GM18499 (cell line): ENCODE measurements around the gene OTOG.

ENCODE experiments used
- ATAC-seq: cut with Tn5 transposase; IDR thresholded peaks from one replicate; pipeline ENCODE4 v1.9.1; 2021; ENCODE audit warnings: moderate number of reproducible peaks; ENCODE audit not compliant: insufficient read depth, unreplicated experiment

The OTOG gene

DNA sequence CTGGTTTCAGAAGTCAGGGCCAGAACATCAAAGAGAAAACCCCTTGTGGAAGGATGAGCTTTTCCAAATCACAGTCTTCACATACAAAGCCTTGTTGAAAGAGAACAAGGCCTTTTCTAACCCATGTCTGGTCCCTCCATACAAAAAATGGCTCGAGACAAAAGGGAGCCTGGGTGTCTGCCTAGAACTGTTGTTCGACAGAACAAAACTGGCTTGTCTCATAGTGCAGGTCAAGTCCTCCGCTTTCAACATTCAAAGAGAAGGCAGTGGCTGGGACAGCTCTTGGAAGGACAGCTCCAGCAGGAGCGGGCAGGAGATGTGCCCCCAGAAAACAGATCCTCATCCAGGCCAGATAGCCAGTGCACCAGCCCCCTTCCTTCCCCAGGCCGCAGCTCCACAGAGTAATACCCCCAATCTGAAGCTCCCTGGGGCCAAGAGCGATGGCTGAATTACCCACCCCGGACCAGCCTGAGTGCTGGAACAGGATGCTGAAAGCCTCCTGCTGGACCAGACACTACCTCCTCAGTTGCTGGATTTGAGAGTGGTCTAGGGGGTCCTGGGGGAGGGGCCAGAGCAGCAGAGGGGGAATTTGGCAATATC is 30.4 kb upstream of the OTOG start:
- no peak for ATAC-seq

DNA sequence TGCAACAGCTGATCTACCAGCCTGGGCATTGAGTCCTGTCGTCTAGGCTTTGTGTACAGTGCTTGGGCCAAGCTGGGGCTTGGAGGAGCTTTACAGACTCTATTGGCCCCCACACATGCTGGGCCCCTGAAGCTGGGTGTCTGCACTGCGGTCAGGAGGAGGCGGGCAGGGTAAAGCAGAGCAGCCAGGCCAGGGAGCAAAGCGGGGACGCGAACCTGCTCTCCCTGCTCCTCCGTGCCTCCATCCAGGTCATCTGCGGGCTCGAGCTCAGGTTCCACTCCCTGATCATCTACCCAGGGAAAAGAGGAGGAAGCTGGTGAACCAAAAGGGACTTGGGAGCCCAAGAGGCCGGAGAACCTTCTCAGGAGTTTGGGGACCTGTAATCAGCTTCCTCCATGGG is 29.9 kb upstream of the OTOG start:
- no peak for ATAC-seq

DNA sequence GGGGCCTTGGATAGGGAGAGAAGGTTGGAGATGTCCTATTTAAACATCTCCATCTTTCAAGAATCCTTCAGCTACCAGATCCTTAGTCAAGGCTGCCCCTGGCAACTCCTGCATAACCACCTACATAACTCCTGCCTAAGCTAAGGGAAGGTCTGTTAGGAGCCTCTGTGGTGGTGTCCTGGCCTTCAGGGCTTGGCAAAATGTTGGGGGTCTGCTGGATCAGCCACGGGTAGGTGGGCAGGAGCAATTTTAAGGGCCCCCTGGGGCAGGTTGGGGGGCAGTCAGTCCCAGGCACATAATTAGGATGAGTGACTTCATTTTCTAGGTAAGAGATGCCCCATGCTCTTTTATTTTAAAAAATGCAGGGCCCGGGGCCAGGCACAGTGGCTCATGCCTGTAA is 28.7 kb upstream of the OTOG start:
- no peak for ATAC-seq

DNA sequence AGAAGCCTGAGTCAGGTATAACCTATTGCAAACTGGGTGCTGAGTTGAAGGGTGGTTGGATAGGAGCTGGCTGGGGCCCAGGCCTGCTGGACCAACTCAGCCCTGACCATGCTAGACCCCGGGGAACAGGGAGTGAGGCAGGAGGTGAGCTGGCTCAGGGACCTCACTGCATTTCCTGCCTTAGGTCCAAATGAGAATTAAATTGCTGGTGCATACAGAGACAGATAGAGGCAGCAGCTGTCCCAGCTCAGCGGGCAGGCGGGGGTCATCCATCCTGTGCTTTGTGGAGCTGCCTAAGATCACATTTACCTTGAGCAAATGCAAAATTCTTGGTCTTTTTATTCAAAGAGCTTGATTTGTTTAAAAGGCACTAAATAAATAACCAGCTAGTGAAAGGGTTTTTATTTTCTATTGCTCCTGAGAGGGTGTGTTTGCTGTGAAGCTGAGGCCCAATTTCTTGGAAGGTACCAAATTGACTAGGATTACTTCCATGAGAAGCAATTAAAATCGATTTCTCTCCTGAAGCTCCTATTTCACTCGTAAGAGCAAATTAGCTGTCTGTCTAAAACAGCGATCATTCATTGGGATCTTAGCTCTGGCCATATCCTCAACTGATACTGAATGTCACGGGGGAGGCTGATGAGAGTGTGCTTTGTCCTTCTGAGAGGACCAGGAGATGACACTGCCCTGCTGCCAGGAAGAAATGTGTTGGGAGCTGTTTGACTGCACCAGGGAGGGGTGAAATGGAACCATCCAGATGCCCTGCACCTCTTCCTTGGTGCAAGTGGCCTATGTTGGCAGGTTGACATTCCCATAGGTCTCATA is 27.8 kb upstream of the OTOG start:
- ATAC-seq: no peak

DNA sequence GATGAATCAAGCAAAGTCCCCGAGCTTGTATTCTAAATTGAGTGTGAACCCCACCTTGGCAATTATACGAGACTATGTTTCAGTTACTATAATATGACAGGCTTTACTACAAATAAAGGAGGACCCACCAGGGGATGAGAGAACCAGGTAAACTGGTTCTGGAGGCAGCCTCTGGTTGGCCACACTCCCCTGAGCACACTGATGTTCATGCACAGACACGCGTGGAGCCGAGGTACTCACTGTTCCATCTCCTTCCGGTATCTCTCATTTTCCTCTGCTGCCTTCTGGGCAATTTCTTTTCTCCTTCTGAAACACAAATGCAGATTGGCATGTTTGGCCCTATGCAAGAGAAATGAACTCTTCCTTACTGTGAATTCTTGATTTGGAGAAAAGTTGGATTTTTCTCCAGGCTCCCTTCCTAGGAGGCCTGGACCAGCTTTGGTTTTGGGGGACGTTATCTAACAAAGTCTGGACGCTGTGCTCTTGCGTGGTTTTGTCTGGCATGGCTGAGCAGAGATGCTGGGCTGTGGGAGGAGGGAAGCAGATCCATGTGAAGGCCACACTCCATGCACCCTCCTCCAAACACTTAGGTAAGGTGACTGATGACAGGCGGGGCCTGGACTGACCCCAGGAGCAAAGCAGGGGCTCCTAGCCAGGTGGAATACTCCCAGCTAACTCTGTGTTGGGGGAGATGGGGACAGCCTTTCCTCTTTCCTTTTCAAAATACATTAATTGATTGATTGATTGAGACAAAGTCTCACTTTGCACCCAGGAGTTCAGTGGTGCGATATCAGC is 25.8 kb upstream of the OTOG start:
- no peak for ATAC-seq

DNA sequence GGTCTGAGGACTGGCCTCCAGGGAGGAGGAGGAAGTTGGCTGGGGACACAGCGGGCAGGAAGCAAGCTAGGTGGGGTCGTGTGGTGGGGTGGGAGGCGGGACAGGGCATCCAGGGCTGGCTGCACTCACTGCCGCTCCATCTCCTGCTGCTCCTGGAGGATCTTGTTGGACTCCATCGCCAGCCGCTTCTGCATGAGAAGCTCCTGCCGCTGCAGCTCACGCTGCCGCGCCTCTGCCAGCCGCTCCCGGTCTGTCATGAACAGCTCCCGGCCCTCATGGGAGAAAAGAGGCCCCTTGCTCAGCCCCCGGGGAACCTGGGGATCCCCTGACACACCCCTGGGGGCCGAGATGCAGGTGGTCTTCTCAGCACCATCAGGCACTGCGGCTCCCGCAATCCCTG is 24.4 kb upstream of the OTOG start:
- ATAC-seq: no peak

DNA sequence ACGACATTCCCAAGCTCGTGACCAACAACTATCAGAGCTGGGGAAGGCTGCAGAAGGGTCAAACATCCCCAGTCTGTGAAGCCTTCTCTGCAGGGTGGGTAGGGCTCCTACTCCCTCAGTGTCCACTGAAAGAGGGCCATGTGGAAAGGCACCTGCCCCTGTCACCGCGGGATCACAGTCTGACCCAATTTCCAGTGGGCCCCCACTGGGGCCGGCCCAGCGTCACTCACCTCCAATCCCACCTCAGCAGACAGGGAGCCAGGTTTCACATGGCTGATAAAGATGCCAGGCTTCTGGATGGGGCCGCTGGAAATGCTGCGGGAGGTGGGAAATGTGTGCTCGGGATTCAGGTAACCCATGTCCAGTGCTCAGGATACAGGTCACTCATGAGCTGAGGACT is 22.8 kb upstream of the OTOG start:
- no peak for ATAC-seq

DNA sequence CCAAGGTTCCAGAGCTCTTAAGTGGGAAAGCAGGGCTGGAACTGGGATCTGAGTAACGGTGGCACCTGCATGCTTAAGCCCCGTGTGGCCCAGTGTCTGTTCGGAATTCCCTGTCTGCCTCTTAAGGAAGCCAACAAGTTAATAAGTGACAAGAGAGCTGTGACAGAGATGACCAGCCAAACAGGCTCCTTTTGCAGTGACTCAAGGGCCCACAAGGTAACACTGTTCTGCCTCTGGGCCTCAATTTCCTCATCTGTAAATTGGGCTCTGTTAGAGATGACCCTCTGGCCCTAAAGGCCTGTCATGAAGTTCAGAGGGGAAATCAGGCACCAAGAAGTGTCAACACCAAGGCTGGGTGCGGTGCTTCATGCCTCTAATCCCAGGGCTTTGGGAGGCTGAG is 21.5 kb upstream of the OTOG start:
- no peak for ATAC-seq

DNA sequence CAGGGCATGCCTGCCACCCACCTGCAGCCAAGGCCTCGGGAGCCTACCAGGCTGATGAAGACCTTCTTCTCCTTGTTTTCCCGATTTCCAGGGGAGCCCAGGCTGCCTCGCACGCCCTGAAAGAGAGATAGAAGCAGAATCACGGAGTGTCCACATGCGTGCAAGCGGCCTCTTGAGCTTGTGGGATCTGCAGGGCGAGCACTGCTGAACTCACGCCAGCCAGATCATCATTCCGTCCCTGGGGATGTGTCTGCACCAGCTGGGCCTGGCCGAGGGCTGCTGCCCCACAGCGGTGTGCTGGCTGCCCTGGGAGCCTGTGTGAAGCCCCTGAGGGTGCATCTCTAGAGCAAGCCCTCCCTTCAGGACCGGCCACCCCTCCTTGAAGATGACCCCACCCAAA is 20.7 kb upstream of the OTOG start:
- no peak for ATAC-seq

DNA sequence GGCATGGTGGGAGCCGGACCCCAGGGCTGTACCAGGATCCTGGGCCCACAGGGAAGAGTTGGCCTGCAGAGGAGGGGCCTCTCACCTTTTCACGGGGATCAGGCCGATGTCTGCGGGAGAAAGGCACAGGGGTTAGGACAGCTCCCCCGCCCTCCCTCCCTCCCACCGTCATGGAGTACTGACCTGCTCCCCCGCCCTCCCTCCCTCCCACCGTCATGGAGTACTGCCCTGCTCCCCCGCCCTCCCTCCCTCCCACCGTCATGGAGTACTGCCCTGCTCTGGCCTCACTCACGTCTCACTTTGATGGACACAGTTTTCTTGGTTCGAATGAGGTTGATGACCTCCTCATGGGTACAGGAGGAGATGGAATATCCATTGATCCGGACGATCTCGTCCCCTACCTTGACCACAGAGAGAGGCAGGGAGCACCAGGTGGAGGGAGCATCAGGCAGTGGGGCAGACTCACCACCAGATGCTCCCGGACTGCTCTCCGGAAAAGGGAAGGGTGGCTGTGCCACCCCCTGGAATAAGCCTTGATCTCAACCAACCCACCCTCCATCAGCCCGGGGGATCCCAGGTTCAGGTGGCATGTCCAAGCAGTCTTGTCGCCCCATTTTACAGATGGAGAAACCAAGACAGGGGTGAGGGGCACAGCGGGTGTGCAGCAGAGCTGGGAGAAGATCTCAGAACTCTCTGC is 20.0 kb upstream of the OTOG start:
- no peak for ATAC-seq

DNA sequence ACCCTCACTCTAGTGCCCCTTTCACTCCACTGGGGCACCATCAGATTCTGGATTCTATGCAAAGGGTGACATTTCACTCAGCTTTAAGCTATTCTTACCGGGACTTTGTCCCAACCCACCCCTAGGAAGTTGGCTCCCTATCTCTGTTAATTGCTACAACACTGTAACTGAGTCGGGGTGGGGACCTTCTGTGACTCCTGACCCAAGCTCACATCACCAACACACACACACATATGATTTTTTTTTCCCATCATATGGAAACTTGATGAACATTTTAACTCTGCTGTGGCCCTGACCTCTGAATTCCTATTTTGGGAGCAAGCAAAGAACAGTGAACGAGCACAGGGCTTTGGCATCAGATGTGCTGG is 19.4 kb upstream of the OTOG start:
- ATAC-seq: no peak

DNA sequence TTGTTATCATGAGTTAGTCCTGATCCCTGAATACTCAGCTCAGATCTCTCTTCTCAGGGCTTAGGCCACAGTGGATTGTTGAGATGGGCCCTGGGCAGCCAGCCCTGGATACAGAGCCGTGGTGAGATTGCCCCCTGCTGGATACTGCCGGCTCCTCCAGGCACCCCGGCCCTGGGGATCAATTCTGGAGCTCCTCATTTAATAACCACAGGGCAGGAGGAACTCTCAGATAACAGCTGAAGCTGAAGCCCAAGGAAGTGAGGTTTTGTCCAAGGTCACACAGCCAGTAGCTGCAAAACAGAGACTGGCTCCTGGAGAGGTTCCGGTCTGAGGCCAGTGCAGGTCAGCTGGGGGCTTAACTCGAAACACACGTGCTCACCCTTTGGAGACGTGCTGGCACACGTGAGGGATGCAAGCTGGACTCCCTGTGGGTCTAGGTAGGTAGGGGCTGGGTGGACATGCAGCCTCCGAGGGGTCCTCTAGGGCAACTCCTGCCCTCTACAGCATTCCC is 18.8 kb upstream of the OTOG start:
- no peak for ATAC-seq

DNA sequence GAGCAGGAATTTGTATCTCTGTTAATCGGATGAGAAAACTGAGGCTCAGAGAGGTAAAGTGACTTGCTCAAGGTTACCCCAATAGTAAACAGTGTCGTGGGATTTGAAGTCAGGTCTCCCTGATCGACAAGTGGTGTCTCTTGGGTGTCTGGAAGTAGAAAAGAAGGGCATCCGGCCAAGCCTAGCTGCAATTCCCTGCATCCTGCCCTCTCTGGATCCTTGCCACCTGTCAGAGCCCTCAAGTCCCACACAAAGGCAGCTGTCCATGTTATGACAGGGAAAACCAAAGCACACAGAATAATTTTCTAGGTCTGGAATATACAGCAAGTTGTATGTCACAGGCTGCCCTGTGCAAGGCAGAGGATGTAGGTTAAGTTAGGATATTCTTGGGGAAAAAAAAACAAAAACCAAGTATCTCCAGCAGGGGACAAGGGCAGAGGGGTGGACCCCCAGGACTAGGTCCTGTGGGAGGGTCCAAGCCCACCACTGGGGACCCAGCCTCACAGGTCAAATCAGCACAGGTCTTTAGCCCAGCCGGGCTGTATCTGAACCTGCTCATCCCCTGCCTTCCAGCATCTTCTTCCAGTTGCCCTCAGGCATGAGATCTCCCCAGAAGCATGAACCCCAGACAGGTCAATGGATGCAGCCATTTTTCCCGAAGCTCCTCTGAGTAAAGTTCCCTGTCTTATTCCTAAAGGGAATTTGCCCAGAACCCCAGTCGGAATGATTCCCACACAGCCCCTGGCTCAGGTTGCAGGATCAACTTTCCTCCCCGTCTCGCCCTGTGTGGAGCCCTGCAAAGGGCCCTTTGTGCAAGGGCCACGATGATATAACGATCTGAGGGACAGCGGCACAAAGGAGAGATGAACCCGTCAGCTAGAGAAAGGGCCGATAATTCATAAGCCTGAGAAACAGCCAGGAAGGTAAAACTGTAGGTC is 17.9 kb upstream of the OTOG start:
- no peak for ATAC-seq

DNA sequence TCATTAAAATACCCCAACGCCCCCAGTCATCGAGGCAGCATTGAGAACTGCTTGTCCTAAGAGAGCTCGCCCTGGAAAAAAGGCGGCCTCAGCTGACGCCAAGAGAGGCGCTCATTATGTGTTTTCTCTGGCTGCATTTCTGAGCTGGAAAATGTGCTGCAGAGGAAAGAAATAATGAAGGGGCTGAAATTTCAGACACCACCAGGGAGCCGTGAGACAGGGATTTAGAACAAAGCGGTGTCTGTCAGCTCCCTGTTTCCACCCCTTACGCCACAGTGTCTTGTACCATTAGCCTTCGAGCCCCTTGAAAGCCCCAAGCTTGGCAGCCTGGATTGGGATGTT is 17.2 kb upstream of the OTOG start:
- no peak for ATAC-seq

DNA sequence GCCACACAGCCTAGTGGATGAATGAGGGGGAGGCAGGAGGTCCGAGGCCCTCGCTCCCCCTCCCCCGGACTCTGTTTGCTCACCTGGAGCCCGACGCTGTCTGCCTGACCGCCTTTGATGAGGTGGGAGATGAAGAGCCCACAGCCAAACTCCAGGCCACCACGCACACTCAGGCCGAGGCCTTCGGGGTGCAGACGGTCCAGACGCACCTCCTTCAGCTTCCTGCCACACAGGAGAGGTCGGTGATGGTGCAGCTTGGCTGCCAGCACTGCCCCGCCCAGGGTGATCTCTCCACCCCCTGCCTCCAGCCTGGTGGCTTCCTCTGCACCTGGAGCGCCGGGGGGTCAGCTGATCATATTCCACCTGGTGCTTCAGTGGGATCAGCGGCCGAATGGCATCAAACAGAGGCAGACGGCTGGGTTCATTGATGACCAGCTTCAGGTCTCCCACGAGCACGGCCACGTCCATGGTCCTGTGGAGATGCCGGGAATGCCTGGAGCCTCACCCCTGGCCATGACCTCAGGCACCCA is 15.9 kb upstream of the OTOG start:
- ATAC-seq: no peak

DNA sequence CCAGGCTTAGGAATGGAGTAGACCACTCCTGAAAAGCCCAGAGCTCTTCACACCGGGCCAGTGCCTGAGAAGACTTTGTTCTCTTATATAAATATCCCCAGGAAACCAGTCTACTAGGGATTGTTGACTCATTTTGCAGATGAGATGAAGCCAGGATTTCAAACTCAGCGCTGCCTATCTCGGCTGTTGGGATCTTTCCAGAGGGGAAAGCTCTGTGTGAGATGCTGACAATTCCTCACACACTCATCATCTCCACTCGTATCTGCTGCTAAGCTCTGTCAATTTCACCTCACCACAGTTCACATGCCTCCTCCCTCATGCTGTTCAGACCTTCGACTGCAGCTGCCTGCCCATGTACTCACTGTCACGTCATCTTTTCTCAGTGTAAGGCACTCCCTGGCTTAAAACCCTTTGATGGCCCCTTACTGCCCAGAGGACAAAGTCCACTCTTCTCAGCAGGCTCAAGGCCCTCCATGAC is 15.4 kb upstream of the OTOG start:
- ATAC-seq: no peak

DNA sequence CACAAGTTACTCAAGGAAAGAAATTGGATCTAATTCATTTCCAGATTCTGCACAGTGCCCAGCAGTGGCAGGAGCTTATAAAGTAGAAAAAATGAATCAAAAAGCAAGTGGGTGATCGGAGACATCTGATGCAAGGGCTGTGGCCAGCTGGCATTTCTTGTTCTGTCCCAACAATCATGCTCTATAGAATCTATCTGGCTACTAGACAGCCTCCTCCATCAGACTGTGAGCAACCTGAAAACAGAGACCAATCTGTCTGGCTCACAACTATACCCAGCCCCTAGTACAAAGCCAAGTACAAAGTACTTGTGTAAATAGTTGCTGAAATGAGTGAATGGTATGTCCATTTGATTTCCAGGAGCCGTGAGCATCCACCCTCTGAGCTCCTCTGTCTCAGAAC is 14.3 kb upstream of the OTOG start:
- no peak for ATAC-seq

DNA sequence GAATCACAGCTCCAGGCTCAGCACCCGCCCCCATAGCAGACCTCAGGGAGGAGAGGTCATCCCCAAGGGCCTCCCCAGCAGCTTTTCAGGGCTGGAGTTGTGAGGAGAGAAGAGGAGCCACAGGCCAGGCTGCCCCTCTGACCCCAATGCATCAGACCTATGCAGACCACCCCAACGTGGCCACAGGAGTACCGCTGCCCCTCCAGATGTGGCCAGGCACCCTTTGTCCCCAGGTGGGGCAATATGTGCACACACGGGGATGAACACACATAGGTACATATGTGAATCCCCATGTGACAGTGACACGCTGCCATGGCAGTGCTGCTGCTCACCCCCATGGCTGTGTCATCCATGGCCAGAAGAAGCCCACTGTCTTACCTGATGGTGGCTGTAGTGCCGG is 13.7 kb upstream of the OTOG start:
- ATAC-seq: no peak

DNA sequence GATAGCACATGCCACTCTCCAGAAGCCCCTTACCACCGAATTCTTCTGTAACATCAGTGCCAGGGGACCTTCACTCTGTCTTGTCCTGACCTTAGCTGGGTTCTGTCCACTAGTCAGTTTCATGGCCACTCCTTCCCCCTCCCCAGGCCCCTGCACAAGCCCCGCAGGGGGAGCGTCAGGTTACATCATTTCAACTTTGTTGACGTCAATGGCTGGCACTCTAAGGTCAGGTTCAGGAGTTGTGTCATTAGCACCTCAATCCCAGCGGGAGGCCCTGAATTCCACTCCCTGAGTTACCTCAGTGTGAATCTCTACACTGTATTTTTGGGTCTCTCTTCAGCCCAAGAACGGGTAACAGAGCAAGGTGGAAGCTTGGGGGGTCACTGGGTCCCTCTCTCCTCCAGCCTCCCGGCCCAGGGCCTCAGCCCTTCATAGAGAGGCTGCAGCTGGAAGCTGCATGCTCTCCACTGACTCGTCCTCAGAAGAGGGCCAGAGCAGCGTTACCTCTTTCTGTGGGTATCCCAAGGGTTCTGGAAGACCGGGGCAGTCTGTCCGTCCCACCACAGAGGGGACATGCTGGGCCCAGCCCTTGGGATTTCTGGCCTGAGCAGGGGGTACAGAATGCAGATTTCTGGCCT is 13.2 kb upstream of the OTOG start:
- ATAC-seq: no peak
